Measurements from ENCODE around the gene RARB.

Gene RARB

DNA sequence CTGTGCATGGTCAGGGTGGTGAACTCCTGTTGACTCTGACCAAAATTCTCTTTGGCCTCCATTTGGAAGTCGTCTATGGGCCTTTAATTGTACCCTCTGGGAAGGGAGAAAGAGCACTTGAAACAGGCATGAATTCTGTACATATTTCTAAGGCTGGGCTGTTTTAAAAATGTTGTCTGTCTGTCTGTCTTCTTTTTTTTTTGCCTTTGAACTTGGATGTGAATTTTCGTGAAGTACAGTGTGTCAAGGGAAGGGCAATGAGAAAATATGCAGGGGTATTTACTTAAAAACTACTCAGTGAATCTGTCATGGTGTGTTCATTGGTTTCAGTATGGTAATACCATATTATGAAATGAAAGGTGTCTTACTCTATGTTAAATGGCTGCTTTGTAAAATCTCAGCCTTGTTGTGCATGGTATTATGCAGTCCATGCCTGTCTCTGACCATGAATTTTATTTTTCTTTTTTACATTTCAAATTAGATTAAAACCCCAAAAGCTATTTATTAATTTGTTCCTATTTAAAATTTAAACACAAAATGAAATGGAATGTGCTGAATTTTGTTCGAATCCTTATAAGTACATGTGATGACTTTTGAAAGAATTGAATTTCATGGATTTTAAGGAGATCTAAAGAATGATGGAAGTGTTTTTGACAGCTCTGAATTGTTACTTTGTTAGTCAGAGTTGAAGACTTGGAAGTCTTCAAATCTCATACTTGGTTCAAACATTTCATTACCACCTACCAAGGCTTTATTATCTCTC lies 51.1 kb downstream of the RARB start:
- Histone ChIP-seq H3K4me3 (ENCODE audit: low read depth, low read length, poor library complexity, severe bottlenecking) (no peak overlapping the region), H3F3A (ENCODE audit: insufficient read depth, low read length) (no peaks in the 10 kb centered on the region), H3K36me3 (ENCODE audit: insufficient read depth, low read length) (no peaks in the 10 kb centered on the region)

DNA sequence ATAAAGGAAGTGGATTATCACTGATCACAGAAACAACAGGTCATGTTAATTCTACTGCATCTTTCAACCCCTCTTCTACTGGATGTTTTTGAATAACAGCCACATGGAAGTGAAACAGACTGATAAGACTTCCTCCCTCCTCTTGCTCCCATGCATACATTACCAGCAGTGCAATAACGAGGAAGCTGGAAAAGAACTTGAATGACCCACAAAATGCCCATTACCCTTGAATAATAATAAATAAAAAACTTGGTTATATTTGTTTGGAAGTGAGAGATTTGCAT lies 51.6 kb downstream of the RARB start:
- Histone ChIP-seq H3K79me2 (ENCODE audit: insufficient read depth, low read length) (no peaks in the 10 kb centered on the region), H4K20me1 (ENCODE audit: insufficient read depth, low read length) (no peaks in the 10 kb centered on the region), H3K4me3 (ENCODE audit: low read depth, low read length, poor library complexity, severe bottlenecking) (no peak overlapping the region), H3K9ac (ENCODE audit: low read length) (no peak overlapping the region), H2AFZ (ENCODE audit: low read length) (no peak overlapping the region), H3K27ac (ENCODE audit: low read depth, low read length, poor library complexity, severe bottlenecking) (no peak overlapping the region), H3F3A (ENCODE audit: insufficient read depth, low read length) (no peaks in the 10 kb centered on the region), H3K9me3 (ENCODE audit: low read length) (no peaks in the 10 kb centered on the region), H3K27me3 (ENCODE audit: insufficient read depth, low read length) (no peaks in the 10 kb centered on the region), H3K9me2 (ENCODE audit: low read depth, low read length) (no peaks in the 10 kb centered on the region), H3K4me2 (ENCODE audit: low read length) (no peak overlapping the region), H3K4me1 (ENCODE audit: insufficient read depth, low read length, severe bottlenecking) (no peaks in the 10 kb centered on the region), H3K36me3 (ENCODE audit: insufficient read depth, low read length) (no peaks in the 10 kb centered on the region)
- TF ChIP-seq EZH2 (IDR thresholded peaks at IDR 0.05; ENCODE audit: borderline replicate concordance, low read length) (no peak), CTCF (IDR thresholded peaks at IDR 0.05; ENCODE audit: low read length) (no peak)

More for the DNA sequence above, 51.1 kb downstream of the RARB start:
- Histone ChIP-seq H3K4me2 (ENCODE audit: low read length) (no peak overlapping the region), H3K4me1 (ENCODE audit: insufficient read depth, low read length, severe bottlenecking) (no peaks in the 10 kb centered on the region), H3K9ac (ENCODE audit: low read length) (no peak overlapping the region), H3K27me3 (ENCODE audit: insufficient read depth, low read length) (no peaks in the 10 kb centered on the region), H3K27ac (ENCODE audit: low read depth, low read length, poor library complexity, severe bottlenecking) (no peak overlapping the region), H2AFZ (ENCODE audit: low read length) (no peak overlapping the region), H4K20me1 (ENCODE audit: insufficient read depth, low read length) (no peaks in the 10 kb centered on the region), H3K9me2 (ENCODE audit: low read depth, low read length) (no peaks in the 10 kb centered on the region), H3K79me2 (ENCODE audit: insufficient read depth, low read length) (no peaks in the 10 kb centered on the region), H3K9me3 (ENCODE audit: low read length) (no peaks in the 10 kb centered on the region)
- no peak for TF ChIP-seq EZH2 (IDR thresholded peaks at IDR 0.05; ENCODE audit: borderline replicate concordance, low read length)
- TF ChIP-seq CTCF (IDR thresholded peaks at IDR 0.05; ENCODE audit: low read length): no peak

DNA sequence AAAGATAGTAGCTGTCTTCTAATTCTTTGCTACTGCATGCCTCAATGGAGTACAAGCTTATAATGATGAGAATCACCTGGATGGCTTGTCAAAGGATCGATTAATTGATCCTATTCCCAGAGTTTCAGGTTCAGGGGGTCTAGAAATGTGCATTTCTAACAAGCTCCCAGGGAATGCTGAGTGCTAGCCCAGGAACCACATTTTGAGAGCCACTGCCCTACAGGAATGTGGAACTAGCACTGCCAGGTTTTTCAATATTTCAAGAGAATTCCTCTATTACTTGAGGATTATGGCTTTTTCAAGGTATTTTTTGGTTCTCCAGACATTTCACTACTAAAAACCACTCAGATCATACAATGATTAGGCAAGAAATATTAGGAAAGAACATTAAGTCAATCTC lies 52.7 kb downstream of the RARB start:
- TF ChIP-seq CTCF (IDR thresholded peaks at IDR 0.05; ENCODE audit: low read length) (no peak), EZH2 (IDR thresholded peaks at IDR 0.05; ENCODE audit: borderline replicate concordance, low read length) (no peak)
- H3F3A ChIP-seq (ENCODE audit: insufficient read depth, low read length): no peaks in the 10 kb centered on the region
- H3K9me2 ChIP-seq (ENCODE audit: low read depth, low read length): no peaks in the 10 kb centered on the region
- H3K36me3 ChIP-seq (ENCODE audit: insufficient read depth, low read length): no peaks in the 10 kb centered on the region
- no peak overlapping the region for H2AFZ ChIP-seq (ENCODE audit: low read length)
- H3K27me3 ChIP-seq (ENCODE audit: insufficient read depth, low read length): no peaks in the 10 kb centered on the region
- H3K27ac ChIP-seq (ENCODE audit: low read depth, low read length, poor library complexity, severe bottlenecking): no peak overlapping the region
- H3K9me3 ChIP-seq (ENCODE audit: low read length): no peaks in the 10 kb centered on the region
- H3K4me3 ChIP-seq (ENCODE audit: low read depth, low read length, poor library complexity, severe bottlenecking): no peak overlapping the region
- H3K79me2 ChIP-seq (ENCODE audit: insufficient read depth, low read length): no peaks in the 10 kb centered on the region
- H3K9ac ChIP-seq (ENCODE audit: low read length): no peak overlapping the region
- H4K20me1 ChIP-seq (ENCODE audit: insufficient read depth, low read length): no peaks in the 10 kb centered on the region
- no peak overlapping the region for H3K4me2 ChIP-seq (ENCODE audit: low read length)
- no peaks in the 10 kb centered on the region for H3K4me1 ChIP-seq (ENCODE audit: insufficient read depth, low read length, severe bottlenecking)
